Measurements from ENCODE around the gene DCHS1.
"Not testable (repeated sequence)": the region's sequence is repeated elsewhere in the genome, so short reads cannot be mapped to it uniquely, and the experiment has no call there.

Gene DCHS1

GRCh38 chr11:6655790-6656583 is at the start of gene DCHS1:
DCHS1 (minus strand) TSS chr11:6655809; CDS start chr11:6641613, 14,196 bp downstream.
- no peak for DNase-seq

GRCh38 chr11:6703247-6704063 is 47.8 kb upstream of the DCHS1 start:
- no peak for DNase-seq

- DNase-seq: not testable (repeated sequence)
Measured at GRCh38 chr11:6701955-6702354, 46.3 kb upstream of the DCHS1 start.

GRCh38 chr11:6695377-6695776 is 39.8 kb upstream of the DCHS1 start:
- no peak for DNase-seq

GRCh38 chr11:6694229-6694535 is 38.6 kb upstream of the DCHS1 start:
- DNase-seq: no peak

- DNase-seq: no peak
Measured at GRCh38 chr11:6693342-6694228, 38.0 kb upstream of the DCHS1 start.

- no peak for DNase-seq
Measured at GRCh38 chr11:6692128-6692527, 36.5 kb upstream of the DCHS1 start.

GRCh38 chr11:6690431-6691132 is 35.0 kb upstream of the DCHS1 start:
- DNase-seq: not testable (repeated sequence)

GRCh38 chr11:6687876-6688275 is 32.3 kb upstream of the DCHS1 start:
- no peak for DNase-seq

- no peak for DNase-seq
Measured at GRCh38 chr11:6686006-6686405, 30.4 kb upstream of the DCHS1 start.

- DNase-seq: not testable (repeated sequence)
Measured at GRCh38 chr11:6684068-6684467, 28.5 kb upstream of the DCHS1 start.

GRCh38 chr11:6682936-6683861 is 27.6 kb upstream of the DCHS1 start, which contains the start of gene MRPL17:
MRPL17 (minus strand) TSS chr11:6683340; CDS start chr11:6683296, 44 bp downstream.
- peak; percentile 98 for DNase-seq

GRCh38 chr11:6682591-6682935 is 27.0 kb upstream of the DCHS1 start:
- DNase-seq: no peak

- no peak for DNase-seq
Measured at GRCh38 chr11:6681949-6682348, 26.3 kb upstream of the DCHS1 start.

GRCh38 chr11:6681505-6681904 is 25.9 kb upstream of the DCHS1 start:
- no peak for DNase-seq

GRCh38 chr11:6677018-6677417 is 21.4 kb upstream of the DCHS1 start:
- DNase-seq: no peak

GRCh38 chr11:6674862-6675261 is 19.3 kb upstream of the DCHS1 start:
- DNase-seq: no peak

GRCh38 chr11:6674219-6674597 is 18.6 kb upstream of the DCHS1 start:
- no peak for DNase-seq

GRCh38 chr11:6673523-6674218 is 18.1 kb upstream of the DCHS1 start:
- no peak for DNase-seq

- DNase-seq: no peak
Measured at GRCh38 chr11:6671991-6672390, 16.4 kb upstream of the DCHS1 start.
